Testis (tissue), 3 donors: Measurements from ENCODE around the gene TRIM61. TPM values are rescaled to one million over a fixed set of nuclear protein-coding genes. Genes with fewer than 3 reads are reported as not detected.
"Not testable (repeated sequence)": the region's sequence is repeated elsewhere in the genome, so short reads cannot be mapped to it uniquely, and the experiment has no call there.

Experiments
- DNase-seq: peaks from one replicate; pipeline ENCODE4 v3.0.0-alpha.2; 2019
- H3K27ac ChIP-seq, 2 donors: fragments of 200-600 bp; sonication (generic); one replicate each; pipeline ENCODE4 v1.5.1; 2019
- H3K27me3 ChIP-seq: fragments of 200-600 bp; sonication (generic); one replicate; pipeline ENCODE4 v1.5.1; 2019
- H3K36me3 ChIP-seq: fragments of 200-600 bp; sonication (generic); one replicate; pipeline ENCODE4 v1.5.1; 2017; ENCODE audit warnings: low read depth; ENCODE audit errors: missing control alignments
- H3K4me1 ChIP-seq: fragments of 200-600 bp; sonication (generic); one replicate; pipeline ENCODE4 v1.5.1; 2019
- H3K4me3 ChIP-seq, 2 donors: fragments of 200-600 bp; sonication (generic); one replicate each; pipeline ENCODE4 v1.5.1; 2017 to 2019
- H3K9me3 ChIP-seq: fragments of 200-600 bp; sonication (generic); one replicate; pipeline ENCODE4 v1.5.1; 2017
- CTCF ChIP-seq, 3 experiments: fragments of 450-650 bp in 2 of 3; fragments of 200-600 bp in 1 of 3; sonication (generic) in 1 of 3; IDR thresholded peaks; one replicate each; pipeline ENCODE4 v1.5.1; 2016 to 2019; ENCODE audit warnings: antibody characterized with exemption in 3 of 3, mild to moderate bottlenecking in 2 of 3, moderate library complexity in 1 of 3
- POLR2A ChIP-seq: fragments of 450-650 bp; IDR thresholded peaks from one replicate; pipeline ENCODE4 v1.6.1; 2017; ENCODE audit warnings: antibody characterized with exemption, mild to moderate bottlenecking, moderate library complexity
- WGBS, 2 donors: methylation state at CpG; one replicate each; pipeline ENCODE4 v1.1.5; 2018; 5-methylcytosine and 5-hydroxymethylcytosine counted together
- intact Hi-C: fragments of 100-400 bp; cut with DNase I; formaldehyde crosslinking; loops from one replicate; pipeline ENCODE4 v1.15.1; 2023; ENCODE audit warnings: low total_unique reads
- polyA plus RNA-seq: library from polyadenylated mRNA; stranded (reverse); fragments of 350-450 nt; fragmentation: Illumina TruSeq; extraction: RNeasy Lipid Tissue Mini Kit (QIAGEN cat#74804); gene quantifications from one replicate; pipeline ENCODE4 v1.2.3, GENCODE V29; 2014; ENCODE audit warnings: low read depth, low replicate concordance; ENCODE audit not compliant: insufficient read depth
- total RNA-seq, 2 donors: library from RNA; depleted of rRNA; stranded (reverse); fragments of >200 nt; gene quantifications; one replicate each; pipeline ENCODE4 v1.2.3, GENCODE V29; 2016

The TRIM61 gene
- total and polyA plus RNA-seq, 3 donors from 2014 or later: 4.5 to 12.9 (median 4.9) TPM

GRCh38 chr4:164946810-164947209 is 30.6 kb downstream of the TRIM61 start:
- H3K27me3 ChIP-seq: no peaks in the 10 kb centered on the region
- no peaks in the 10 kb centered on the region for H3K4me1 ChIP-seq
- intact Hi-C loops: no loop called here
- TF ChIP-seq POLR2A (no peak), CTCF (IDR thresholded peaks at IDR 0.05) (no peak)
- 93% methylated on average over 5 of the region's 5 CpGs for WGBS, 2 donors
- no peak overlapping the region for H3K4me3 ChIP-seq
- H3K36me3 ChIP-seq: no peaks in the 10 kb centered on the region
- no peaks in the 10 kb centered on the region for H3K9me3 ChIP-seq
- H3K27ac ChIP-seq: no peak overlapping the region
- DNase-seq: no peak

GRCh38 chr4:164945146-164945545 is 32.3 kb downstream of the TRIM61 start:
- Histone ChIP-seq H3K27me3 (no peaks in the 10 kb centered on the region), H3K4me3 (no peak overlapping the region), H3K36me3 (no peaks in the 10 kb centered on the region), H3K9me3 (no peaks in the 10 kb centered on the region), H3K4me1 (no peaks in the 10 kb centered on the region), H3K27ac (no peak overlapping the region)
- TF ChIP-seq POLR2A (no peak), CTCF (IDR thresholded peaks at IDR 0.05) (no peak)
- WGBS, 2 donors: 25 to 34% methylated on average over 5 of the region's 5 CpGs
- intact Hi-C loops: no loop called here
- no peak for DNase-seq

- no peaks in the 10 kb centered on the region for H3K9me3 ChIP-seq
- TF ChIP-seq CTCF (IDR thresholded peaks at IDR 0.05) (no peak), POLR2A (no peak)
- no peak overlapping the region for H3K4me3 ChIP-seq
- 83 to 89% methylated on average over 9 of the region's 9 CpGs for WGBS, 2 donors
- intact Hi-C loops: no loop called here
- no peak overlapping the region for H3K27ac ChIP-seq
- no peaks in the 10 kb centered on the region for H3K27me3 ChIP-seq
- no peak for DNase-seq
- no peaks in the 10 kb centered on the region for H3K36me3 ChIP-seq
- no peaks in the 10 kb centered on the region for H3K4me1 ChIP-seq
Measured at GRCh38 chr4:164943192-164943591, 34.3 kb downstream of the TRIM61 start.

- no peak overlapping the region for H3K4me3 ChIP-seq
- H3K27ac ChIP-seq: no peak overlapping the region
- TF ChIP-seq POLR2A (no peak), CTCF (IDR thresholded peaks at IDR 0.05) (no peak)
- H3K36me3 ChIP-seq: no peaks in the 10 kb centered on the region
- DNase-seq: peak; percentile 81
- H3K27me3 ChIP-seq: no peaks in the 10 kb centered on the region
- no peaks in the 10 kb centered on the region for H3K9me3 ChIP-seq
- H3K4me1 ChIP-seq: no peaks in the 10 kb centered on the region
- intact Hi-C loops: no loop called here
Measured at GRCh38 chr4:164937576-164938270, 39.7 kb downstream of the TRIM61 start.

GRCh38 chr4:164935865-164936606 is 41.4 kb downstream of the TRIM61 start:
- H3K9me3 ChIP-seq, H3K36me3 ChIP-seq, intact Hi-C loops, H3K27me3 ChIP-seq, H3K4me3 ChIP-seq, DNase-seq, H3K27ac ChIP-seq, H3K4me1 ChIP-seq: not testable (repeated sequence)
- WGBS, 2 donors: 85 to 93% methylated on average over 9 of the region's 9 CpGs
